GM19035 (cell line): ENCODE results near the gene PTPA.
"Not testable (repeated sequence)": the region's sequence is repeated elsewhere in the genome, so short reads cannot be mapped to it uniquely, and the experiment has no call there.

Experiments used
- ATAC-seq: cut with Tn5 transposase; IDR thresholded peaks from one replicate; pipeline ENCODE4 v1.9.1; 2021; ENCODE audit not compliant: unreplicated experiment

The PTPA gene

DNA sequence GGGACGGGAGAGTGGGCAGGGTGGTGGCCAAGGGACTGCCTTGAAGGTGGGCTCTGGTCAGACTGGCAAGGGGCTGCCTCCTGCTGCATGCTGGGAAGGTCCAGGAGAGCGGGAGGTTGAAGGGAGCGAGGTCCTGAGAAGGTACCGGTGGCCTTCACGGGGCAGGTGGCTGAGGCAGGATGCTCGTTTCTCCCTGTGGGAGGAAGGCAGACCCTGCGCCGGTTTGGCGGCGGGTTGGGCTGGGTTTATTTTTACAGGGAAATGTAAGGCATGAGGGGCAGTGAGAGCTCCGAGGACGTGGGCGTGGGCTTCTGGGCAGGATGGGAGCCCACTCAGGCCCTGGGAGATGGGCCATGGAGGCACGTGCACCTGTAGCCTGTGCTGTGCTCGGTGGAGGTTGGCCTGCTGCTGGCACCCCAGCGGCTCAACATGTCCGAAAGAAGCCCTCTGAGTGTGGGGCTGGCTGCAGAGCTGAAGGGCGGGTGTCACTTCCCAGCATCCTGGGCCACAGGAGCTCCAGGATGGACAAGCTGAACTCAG lies 39.5 kb downstream of the PTPA start:
- ATAC-seq, result no peak

DNA sequence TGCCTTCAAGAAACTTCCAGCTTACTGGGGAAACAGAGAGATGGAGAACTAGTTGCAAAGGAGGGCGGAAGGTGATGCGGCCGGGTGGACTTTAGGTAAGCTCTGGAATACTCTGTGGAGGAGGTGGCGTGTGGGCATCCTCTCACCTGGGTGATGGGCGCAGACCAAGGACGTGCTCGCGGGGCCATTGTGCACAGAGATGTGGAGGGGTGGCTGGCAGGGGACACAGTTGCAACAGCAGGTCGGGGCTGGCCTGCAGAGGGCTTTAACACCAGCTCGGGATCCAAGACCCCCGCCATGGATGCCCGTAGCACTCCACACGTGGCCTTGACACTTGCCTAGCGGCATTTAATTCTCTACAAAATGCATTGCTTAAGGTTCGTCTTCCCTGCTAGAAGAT lies 40.3 kb downstream of the PTPA start:
- ATAC-seq, result no peak

DNA sequence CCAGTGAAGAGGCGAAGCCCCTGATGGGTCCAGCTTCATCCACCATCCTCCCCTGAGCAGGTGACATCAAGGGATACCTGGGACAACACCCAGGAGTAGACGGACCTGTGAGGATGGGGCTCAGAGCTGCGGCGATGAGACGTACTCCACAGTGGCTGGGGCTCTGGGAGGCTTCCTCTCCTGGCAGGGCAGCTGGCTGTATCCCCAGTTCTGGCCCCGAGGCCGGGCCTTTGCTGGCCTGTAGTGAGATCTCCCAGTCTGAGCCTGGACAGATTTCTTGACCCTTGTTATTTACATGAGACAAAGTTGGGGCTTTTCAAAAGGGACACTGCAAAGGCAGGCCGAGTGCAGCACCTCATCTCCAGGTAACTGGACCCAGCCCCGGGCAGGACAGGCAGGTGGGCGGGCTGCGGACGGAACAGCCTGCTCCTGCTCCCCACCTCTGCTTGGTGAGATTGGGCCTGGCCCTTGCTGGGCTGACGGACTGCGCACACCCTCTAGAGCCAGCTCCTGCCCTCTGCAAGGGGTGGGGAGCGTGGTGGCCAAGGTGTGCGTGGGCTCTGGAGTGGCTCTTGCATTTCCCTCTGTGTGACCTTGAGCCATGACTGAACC lies 43.8 kb downstream of the PTPA start:
- no peak for ATAC-seq

DNA sequence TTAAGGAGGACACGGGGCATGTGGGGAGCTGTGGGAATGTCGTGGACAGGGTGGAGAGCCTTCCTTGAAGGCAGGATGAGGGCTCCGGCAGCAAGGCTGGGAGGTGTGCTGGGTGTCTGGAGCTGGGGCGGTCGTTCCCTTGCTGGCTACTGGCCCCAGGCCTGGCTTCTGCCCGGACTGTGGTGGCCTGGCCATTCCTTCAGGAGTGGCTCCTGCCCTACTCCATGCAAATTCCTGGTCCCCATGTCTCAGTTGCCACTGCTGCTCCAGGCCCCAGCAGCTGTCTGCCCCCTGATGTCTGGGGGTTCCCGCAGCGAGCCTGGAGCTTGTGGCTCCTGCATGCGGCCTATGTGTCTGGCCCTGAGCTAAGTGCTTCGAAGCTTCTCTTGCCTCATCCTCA lies 44.9 kb downstream of the PTPA start:
- no peak for ATAC-seq

DNA sequence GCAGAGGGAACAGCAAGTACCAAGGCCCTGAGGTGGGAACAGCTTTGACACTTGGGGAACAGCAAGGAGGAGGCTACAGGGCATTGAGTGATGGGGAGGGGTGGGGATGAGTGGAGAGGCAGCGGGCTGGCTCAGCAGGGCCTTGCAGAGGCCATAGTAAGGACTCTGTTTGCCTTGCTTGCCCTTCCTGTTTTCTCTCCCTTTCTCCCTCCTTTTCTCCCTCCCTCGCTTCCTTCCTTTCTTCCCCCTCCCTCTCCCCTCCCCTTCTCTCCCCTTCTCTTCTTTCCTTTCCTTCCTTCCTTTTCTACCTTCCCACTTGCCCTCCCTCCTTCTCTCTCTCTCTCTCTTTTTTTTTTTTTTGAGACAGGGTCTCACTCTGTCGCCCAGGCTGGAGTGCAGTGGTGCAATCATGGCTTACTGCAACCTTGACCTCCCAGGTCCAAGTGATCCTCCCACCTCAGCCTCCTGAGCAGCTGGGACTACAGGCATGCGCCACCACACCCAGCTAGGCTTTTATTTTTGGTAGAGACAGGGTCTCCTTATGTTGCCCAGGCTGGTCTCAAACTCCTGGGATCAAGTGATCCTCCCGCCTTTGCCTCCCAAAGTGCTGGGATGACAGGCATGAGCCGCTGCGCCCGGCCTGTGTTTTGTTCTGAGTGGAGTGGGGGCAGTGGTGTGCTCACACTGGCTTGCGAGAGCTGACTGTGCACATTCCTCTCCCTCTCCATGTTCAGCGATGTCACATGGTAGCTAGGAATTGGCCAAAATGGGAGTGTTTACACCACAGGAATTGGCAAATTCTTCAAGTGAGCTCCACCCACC lies 49.7 kb downstream of the PTPA start:
- no peak for ATAC-seq

DNA sequence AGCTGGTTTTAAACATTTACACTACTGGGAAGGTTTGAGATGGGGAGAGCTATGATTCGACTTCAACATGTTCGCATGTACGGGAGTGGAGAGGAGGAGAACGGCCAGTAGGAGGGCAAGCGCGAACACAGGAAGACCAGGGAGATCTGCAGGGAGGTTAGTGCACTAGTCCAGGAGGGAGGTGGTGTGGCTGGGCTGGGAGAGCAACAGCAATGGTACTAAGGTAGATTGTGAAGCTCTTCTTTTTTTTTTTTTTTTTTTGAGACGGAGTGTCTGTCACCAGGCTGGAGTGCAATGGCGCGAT lies 50.3 kb downstream of the PTPA start:
- no peak for ATAC-seq

DNA sequence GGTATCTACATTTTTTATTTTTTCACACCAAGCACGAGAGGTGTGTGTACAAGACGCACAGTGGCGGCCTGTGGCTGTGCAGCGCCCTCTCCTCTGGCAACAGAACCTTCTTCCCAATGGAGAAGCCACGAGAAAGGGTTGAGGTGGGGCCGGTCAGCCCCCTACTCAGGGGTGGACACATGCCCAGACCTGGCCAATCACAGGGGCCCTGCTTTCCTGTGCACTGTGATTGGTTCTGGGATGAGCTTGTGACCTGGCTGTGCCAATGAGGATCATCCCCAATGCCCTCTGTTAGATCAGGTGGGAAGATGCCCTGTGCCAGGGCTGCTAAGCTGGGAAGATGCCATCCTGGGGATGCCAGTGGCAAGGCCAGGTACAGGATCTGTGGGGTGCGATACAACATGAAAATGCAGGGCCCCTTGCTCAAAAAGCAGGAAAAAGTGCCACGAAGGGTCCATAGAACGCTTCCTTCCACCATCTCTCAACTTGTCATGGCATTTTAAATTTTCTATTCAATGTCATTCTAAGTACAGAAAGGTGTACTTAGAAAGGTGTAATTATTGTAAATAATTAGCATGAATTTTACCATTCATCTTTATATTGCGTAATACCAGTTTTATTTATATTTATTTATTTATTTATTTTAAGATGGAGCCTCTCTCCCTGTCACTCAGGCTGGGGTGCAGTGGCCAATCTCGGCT lies 51.4 kb downstream of the PTPA start:
- ATAC-seq, result no peak

DNA sequence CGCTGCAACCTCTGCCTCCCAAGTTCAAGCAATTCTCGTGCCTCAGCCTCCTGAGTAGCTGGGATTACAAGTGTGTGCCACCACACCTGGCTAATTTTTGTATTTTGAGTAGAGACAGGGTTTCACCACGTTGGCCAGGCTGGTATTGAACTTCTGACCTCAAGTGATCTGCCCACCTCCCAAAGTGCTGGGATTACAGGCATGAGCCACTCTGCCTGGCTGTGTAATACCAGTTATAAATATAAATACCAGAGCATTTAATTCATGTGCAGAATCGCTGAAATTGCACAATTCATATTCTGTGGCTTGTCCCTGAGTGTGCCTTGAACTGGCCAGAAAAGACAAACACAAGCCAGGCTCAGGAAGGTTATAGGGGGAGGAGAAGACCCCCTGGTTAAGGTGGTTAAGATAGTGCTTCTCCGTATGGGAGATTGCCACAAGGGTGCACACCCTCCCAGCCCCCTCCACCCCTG lies 52.0 kb downstream of the PTPA start:
- ATAC-seq, result not testable (repeated sequence)

DNA sequence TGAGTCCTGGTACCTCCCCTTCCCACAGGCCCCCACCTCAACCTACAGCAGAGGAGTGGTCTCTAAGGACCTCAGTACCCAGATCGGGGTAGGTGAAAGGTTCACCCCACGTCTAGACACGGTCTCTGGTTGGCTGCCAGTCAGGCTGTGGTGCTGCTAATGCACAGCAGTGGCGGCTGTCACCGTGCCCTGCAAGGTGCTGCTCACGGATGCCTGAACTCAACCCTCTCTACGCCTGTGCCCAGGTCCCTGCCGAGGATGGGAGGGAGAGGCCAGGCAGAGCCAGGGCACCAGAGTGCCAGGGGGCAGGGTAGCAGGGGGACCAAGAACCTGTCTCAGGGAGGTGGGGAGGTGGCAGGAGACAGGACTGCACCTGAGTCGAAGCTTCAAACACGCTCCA lies 52.5 kb downstream of the PTPA start:
- ATAC-seq, result no peak

DNA sequence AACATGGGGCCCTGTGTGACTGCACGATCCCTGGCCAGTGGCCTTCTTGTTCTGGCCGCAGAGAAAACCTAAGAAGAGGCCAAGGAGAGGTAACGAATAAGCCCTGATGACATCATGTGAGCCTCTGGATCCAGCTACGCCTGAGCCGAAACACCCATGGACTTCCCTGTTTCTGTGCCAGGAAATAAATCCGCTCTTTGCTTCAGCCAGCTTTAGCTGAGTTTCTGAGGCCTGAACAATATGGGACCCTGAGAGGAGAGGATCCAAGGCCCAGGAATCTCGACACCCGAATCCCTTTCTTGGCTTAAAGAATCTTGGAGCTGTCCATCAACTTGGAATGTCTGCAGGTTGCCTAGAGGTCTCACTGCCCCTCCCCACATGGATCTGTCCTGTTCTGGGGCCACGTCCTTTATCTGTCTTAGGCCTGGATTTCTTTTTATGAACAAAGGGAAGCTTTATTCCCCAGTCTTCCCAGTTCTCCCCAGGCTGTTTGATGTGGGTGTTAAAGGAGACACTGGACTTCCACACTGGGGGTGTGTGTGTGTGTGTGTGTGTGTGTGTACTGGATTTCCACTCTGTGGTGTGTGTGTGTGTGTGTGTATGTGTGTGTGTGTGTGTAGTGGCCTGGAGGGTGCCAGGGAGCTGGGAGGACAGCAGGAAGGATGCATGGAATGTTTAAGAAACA lies 53.2 kb downstream of the PTPA start:
- ATAC-seq, result no peak

DNA sequence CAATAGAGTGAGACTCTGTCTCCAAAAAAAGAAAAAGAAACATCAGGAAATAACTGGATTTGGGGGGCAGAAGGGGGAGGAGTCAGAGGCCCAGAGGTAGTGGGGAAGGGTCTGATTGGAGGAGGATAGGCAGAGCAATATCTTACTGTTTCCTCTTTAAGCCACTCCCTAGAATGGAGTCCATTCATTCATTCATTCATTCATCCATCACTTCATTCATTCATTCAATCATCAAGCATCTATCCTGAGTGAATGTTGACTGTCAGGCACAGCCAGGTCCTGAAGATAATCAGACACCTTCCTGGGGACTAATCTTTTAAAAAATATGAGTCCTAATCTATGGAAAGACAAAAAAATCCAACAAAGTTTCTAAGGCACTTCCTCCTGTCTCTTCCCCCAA lies 54.0 kb downstream of the PTPA start:
- ATAC-seq, result no peak

DNA sequence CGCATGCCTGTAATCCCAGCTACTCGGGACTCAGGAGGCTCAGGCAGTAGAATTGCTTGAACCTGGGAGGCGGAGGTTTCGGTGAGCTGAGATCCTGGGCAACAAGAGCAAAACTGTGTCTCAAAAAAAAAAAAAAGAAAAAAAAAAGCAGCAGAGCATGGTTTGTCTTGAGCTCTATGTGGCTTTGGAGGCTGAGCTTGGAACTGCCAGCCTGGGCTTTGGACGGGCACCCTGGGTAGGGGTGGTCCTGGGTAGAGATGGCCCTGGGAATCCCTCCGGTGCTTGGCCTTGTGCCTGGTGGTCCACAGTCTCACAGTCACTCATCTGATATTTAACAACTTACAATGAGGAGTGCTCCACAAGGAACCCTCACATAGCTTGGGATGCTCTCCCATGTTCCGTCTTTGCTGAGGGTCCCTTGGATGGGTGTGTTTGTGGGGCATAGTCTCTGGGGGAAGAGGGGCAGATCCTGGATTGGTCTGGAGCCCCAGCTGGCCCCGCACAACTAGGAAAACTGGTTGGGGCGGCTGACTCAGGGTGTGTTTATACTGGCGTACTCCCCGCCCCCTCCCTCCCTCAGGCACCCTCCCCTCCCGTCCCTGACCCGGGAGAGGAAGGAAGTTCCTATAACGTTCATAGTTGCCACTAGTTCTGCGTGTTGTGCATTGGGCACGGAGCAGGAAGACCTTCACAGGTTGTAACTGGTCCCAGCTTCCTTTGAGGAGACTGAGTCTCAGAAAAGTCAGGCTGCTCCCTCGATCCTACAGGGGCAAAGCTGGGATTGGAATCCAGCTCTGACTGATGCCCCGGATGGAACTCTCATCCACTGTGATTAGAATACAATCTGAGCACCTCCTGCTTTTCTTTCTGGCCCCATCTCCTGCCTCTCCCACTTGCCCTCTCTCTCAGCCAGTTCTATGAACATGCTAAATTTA lies 55.7 kb downstream of the PTPA start:
- no peak for ATAC-seq

DNA sequence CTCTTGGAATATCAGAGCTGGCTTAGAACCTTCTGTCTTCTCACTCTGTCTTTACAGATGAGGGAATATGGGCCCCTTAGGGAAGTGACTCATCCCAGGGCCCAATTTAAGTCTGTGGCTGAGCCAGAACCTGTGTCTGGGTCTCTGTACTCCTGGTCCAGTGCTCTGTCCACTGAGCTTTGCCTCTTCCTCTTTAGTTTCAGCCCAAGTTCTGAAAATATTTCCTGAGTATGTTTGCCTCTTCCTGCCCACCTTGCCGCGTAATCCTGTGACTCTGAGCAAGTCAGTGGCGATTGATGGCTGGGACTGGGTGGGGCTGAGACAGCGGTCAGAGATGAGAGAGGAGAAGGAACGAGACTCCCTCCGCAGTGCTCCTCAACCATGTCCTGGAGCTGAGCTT lies 59.0 kb downstream of the PTPA start:
- ATAC-seq, result no peak

DNA sequence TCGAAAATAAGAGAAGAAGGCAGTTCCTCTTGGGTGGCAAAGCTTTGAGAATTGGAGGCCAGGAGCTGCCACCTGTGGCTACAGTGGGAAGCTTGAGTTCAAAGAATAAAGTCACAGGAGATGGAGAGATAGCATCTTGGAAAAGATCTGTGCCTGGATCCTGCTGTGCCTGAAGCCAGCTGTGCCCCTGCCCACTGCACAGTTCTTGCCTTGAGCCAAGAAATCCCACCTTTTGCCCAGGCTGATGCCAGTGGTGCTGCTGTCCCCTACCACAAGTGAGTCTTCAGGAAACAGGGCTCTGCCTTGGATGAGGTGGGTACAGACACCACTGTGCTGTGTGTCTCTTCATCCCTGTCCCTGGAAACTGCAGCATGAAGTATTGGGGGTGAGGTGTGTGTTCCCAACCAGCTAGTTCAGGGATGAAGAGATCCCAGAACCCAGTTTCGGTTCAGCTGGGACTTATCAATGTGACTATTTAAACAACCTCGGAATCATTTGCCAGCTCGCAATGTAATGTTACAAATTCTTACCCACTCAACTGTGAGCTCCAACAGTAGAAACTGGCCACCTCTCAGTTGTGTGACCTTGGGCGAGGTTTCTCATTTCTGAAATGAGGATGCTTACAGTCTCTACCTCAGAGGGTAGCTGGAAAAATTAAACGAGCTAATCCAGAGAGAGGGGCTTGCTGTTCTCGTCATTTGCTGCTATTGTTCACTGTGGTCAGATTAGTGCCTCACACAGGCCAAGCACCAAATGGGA lies 61.0 kb downstream of the PTPA start:
- ATAC-seq, result no peak

DNA sequence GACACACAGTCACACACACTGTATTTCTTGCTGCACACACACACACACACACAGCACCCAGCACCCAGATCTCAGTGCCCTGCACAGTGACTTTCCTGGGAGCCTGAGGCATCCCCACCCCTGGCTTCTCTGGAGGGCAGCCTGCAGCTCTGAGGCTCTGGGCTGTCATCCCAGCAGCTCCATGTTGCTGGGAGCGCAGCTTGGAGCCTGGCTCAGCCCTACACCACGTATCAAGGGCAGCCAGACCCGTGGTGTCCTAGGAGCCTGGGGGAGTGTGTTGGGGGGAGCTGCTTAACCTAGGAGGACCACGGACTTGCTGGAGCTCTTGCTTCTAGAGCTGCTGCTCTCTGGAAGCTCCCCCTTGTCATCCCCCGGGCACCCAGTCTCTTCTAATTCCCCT lies 61.6 kb downstream of the PTPA start:
- ATAC-seq, result no peak

DNA sequence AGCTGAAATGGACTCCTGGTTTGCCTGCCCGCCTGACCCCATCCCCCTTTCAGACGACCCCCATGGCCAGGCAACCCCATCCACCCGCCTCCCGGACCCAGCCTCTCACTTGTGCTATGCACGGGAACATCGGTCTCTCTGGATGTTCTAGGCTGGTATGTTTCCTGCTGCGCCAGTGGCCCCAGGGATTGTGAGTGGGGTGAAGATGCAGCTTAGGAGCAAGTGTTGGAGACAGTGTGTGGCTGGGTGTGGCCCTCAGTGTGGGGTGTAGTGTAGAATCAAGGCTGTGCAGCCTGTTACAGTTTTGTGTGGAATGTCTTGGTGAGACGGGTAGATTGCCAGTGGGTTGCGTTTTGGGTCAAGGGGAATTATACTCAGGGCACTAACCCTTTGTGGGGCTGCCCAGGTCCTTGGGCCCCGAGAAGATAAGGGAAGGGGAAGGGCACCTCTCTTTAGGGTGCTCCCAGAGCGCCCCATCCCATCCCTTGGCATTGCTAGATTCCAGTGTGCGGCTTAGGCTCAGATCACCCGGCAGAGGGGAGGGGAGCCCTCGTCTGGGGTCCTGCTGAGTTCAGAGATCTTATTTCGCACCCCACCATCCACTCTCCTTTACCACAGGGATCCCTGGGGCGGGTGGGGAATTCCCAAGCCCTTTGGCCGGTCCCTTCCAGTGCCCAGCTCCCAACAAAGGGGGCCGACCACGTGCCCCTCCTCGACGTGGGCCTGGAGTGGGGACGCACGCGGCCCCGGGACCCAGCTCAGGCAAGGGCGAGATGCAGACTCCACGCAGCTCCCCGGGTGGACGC lies 62.3 kb downstream of the PTPA start:
- ATAC-seq, result no peak

DNA sequence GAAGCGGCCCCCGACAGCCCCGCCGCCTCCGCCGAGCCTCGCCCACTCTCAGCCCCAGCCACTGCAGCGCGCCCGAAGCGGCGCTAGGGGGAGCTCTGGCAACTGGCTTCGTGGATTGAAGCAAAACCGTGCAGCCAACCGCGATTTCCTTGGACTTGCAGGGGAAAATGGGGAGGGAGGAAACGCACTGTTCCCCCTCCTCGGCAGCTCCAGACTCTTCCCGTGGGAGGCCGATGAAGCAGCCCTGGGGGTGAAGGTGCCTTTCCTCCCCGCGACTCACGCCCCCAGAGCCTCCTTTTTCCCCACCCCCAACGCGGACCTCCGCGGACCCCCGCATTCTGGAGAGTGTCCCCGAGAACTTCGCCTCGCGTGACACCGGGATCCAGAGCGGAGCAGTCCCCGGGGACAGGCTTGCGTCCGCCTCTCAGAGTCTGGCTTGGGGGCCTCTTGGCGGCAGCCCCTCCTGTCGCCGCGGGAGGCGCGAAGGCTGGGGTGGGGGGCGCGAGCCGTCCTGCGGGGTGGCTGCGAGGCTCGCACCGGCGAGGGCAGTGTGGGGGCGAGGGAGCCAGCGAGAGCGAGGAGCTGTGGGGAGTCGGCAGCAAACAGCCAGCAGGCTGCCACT lies 63.0 kb downstream of the PTPA start:
- no peak for ATAC-seq
